Measurements from ENCODE around the gene TRIM8. TPM values are rescaled to one million over a fixed set of nuclear protein-coding genes. Genes with fewer than 3 reads are reported as not detected.

The TRIM8 gene
- total RNA-seq, 1 experiment from 2014 or later, result 61.4 TPM

DNA sequence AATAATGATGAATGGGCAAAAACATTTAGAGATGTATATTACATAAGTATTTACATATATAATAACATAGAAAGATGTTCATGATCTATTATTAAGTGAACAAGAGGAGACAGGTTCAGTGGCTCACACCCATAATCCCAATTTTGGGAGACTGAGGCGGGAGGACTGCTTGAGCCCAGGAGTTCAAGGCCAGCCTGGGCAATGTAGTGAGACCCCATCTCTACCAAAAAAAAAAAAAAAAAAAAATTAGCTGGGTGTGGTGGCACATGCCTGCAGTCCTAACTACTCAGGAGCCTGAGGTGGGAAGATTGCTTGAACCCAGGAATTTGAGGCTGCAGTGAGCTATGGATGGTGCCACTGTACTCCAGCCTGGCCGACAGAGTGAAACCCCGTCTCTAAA lies 57.5 kb downstream of the TRIM8 start:
- no peaks in the 10 kb centered on the region for H3K36me3 ChIP-seq (ENCODE audit: low read depth, low read length)
- POLR2A ChIA-PET (ENCODE audit: unreplicated experiment), result no interaction called here
- intact Hi-C loops (cut with micrococcal nuclease), result no loop called here

DNA sequence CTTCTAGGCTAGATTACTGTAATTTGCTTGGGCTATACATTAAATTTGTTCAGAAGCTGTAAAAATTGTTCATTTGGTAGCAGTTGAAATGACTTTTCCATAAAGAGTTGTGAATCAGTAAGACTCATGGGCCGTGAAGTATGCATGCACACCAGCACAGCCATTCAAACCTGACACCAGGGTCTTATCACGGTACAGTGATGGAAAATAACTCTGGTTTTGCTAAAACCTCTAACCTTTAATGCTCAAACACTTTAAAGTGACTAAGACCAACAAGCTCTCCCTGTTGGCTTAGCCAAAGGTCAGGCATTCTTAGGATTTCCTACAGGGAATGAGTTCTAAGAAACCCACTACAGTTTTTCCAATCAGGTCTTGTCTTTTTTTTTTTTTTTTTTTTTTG lies 58.5 kb downstream of the TRIM8 start:
- ATAC-seq (no peak), DNase-seq (no peak)
- ChIA-PET CTCF (no interaction called here), POLR2A (ENCODE audit: unreplicated experiment) (no interaction called here)
- no peaks in the 10 kb centered on the region for H3K9me3 ChIP-seq (ENCODE audit: low read length)
- H2AFZ ChIP-seq (ENCODE audit: low read length), result no peak overlapping the region
- no peaks in the 10 kb centered on the region; the same call in 1 of the 2 replicates for H3K4me1 ChIP-seq (ENCODE audit: insufficient read depth, low read length)
- no peaks in the 10 kb centered on the region for H4K20me1 ChIP-seq (ENCODE audit: low read length)
- no peak overlapping the region for H3K4me2 ChIP-seq (ENCODE audit: low read length)
- H3K27ac ChIP-seq (ENCODE audit: low read length), result no peak overlapping the region
- intact Hi-C loops (cut with micrococcal nuclease), result no loop called here
- no peak overlapping the region for H3K9ac ChIP-seq (ENCODE audit: low read length)
- no peaks in the 10 kb centered on the region for H3K9me2 ChIP-seq (replicated peaks; ENCODE audit: low read length)
- no peaks in the 10 kb centered on the region for H3K27me3 ChIP-seq (ENCODE audit: low read length)
- no TSS peak for BruUV-seq (replicated peaks)
- H3F3A ChIP-seq (ENCODE audit: low read length, unreplicated experiment), result no peaks in the 10 kb centered on the region
- TF ChIP-seq EZH2 (IDR thresholded peaks at IDR 0.05; ENCODE audit: low read length, unreplicated experiment), result no peak
- TF ChIP-seq, protein P1, sequence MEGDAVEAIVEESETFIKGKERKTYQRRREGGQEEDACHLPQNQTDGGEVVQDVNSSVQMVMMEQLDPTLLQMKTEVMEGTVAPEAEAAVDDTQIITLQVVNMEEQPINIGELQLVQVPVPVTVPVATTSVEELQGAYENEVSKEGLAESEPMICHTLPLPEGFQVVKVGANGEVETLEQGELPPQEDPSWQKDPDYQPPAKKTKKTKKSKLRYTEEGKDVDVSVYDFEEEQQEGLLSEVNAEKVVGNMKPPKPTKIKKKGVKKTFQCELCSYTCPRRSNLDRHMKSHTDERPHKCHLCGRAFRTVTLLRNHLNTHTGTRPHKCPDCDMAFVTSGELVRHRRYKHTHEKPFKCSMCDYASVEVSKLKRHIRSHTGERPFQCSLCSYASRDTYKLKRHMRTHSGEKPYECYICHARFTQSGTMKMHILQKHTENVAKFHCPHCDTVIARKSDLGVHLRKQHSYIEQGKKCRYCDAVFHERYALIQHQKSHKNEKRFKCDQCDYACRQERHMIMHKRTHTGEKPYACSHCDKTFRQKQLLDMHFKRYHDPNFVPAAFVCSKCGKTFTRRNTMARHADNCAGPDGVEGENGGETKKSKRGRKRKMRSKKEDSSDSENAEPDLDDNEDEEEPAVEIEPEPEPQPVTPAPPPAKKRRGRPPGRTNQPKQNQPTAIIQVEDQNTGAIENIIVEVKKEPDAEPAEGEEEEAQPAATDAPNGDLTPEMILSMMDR (conservative IDR thresholded peaks at IDR 0.05; ENCODE audit: low read depth, low read length), result no peak
- no peaks in the 10 kb centered on the region for H3K36me3 ChIP-seq (ENCODE audit: low read depth, low read length)
- no peak overlapping the region for H3K4me3 ChIP-seq (ENCODE audit: low read length)
- H3K79me2 ChIP-seq (ENCODE audit: low read length), result no peaks in the 10 kb centered on the region

More for the DNA sequence above, 57.5 kb downstream of the TRIM8 start:
- no TSS peak for BruUV-seq (replicated peaks)
- ATAC-seq (no peak), DNase-seq (no peak)
- no peaks in the 10 kb centered on the region for H3K9me2 ChIP-seq (replicated peaks; ENCODE audit: low read length)
- no peak overlapping the region for H3K27ac ChIP-seq (ENCODE audit: low read length)
- H3K4me3 ChIP-seq (ENCODE audit: low read length), result no peak overlapping the region
- TF ChIP-seq, protein P1 (conservative IDR thresholded peaks at IDR 0.05; ENCODE audit: low read depth, low read length), result no peak
- TF ChIP-seq EZH2 (IDR thresholded peaks at IDR 0.05; ENCODE audit: low read length, unreplicated experiment), result no peak
- TF ChIP-seq EZH2phosphoT487 (IDR thresholded peaks at IDR 0.05; ENCODE audit: borderline replicate concordance, low read length), result no peak
- no peaks in the 10 kb centered on the region for H3F3A ChIP-seq (ENCODE audit: low read length, unreplicated experiment)
- H2AFZ ChIP-seq (ENCODE audit: low read length), result no peak overlapping the region
- no peaks in the 10 kb centered on the region for H3K27me3 ChIP-seq (ENCODE audit: low read length)
- no peak overlapping the region for H3K4me2 ChIP-seq (ENCODE audit: low read length)
- CTCF ChIA-PET, result interaction anchor here (0.7 kb wide), 1 partner anchor 58 kb away, joined by 3 read pairs; no protein-coding TSS in a partner anchor
- H3K4me1 ChIP-seq (ENCODE audit: insufficient read depth, low read length), result no peaks in the 10 kb centered on the region; the same call in 1 of the 2 replicates
- no peak overlapping the region for H3K9ac ChIP-seq (ENCODE audit: low read length)
- no peaks in the 10 kb centered on the region for H4K20me1 ChIP-seq (ENCODE audit: low read length)
- H3K9me3 ChIP-seq (ENCODE audit: low read length), result no peaks in the 10 kb centered on the region
- no peaks in the 10 kb centered on the region for H3K79me2 ChIP-seq (ENCODE audit: low read length)

DNA sequence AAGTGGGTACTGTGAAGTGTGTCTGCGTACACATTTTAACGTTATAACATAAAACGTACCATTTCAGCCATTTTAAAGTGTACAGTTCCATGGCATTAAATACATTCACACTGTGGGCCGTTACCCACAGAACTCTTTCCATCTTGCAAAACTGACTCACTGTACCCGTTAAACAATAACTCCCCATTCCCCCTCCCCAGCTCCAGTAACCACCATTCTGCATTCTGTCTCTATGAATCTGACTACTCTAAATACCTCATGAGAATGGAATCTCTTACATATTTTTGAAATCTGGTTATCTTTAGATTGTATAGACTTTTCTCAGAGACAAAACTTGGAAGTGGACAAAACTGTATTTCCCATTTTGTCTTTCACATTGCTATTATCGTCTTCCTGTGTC lies 60.6 kb downstream of the TRIM8 start:
- DNase-seq, result no peak
- CTCF ChIA-PET, result no interaction called here
- Histone ChIP-seq H2AFZ (ENCODE audit: low read length) (no peak overlapping the region), H3K4me1 (ENCODE audit: insufficient read depth, low read length) (no peaks in the 10 kb centered on the region; the same call in 1 of the 2 replicates), H3K4me2 (ENCODE audit: low read length) (no peak overlapping the region), H3K9ac (ENCODE audit: low read length) (no peak overlapping the region), H3K4me3 (ENCODE audit: low read length) (no peak overlapping the region), H3F3A (ENCODE audit: low read length, unreplicated experiment) (no peaks in the 10 kb centered on the region), H3K9me2 (replicated peaks; ENCODE audit: low read length) (no peaks in the 10 kb centered on the region), H3K27ac (ENCODE audit: low read length) (no peak overlapping the region), H4K20me1 (ENCODE audit: low read length) (no peaks in the 10 kb centered on the region), H3K36me3 (ENCODE audit: low read depth, low read length) (no peaks in the 10 kb centered on the region), H3K9me3 (ENCODE audit: low read length) (no peaks in the 10 kb centered on the region), H3K27me3 (ENCODE audit: low read length) (no peaks in the 10 kb centered on the region), H3K79me2 (ENCODE audit: low read length) (no peaks in the 10 kb centered on the region)
- no TSS peak for BruUV-seq (replicated peaks)
- no peak for TF ChIP-seq EZH2phosphoT487 (IDR thresholded peaks at IDR 0.05; ENCODE audit: borderline replicate concordance, low read length)
- TF ChIP-seq, protein P1 (conservative IDR thresholded peaks at IDR 0.05; ENCODE audit: low read depth, low read length), result no peak
- TF ChIP-seq EZH2 (IDR thresholded peaks at IDR 0.05; ENCODE audit: low read length, unreplicated experiment), result no peak
- POLR2A ChIA-PET (ENCODE audit: unreplicated experiment), result no interaction called here
- no peak for ATAC-seq
- intact Hi-C loops (cut with micrococcal nuclease), result no loop called here

Data from PC-3 (cell line).